Measurements from ENCODE around the gene ZNF765.
"Not testable (repeated sequence)": the region's sequence is repeated elsewhere in the genome, so short reads cannot be mapped to it uniquely, and the experiment has no call there.

The ZNF765 gene

DNA sequence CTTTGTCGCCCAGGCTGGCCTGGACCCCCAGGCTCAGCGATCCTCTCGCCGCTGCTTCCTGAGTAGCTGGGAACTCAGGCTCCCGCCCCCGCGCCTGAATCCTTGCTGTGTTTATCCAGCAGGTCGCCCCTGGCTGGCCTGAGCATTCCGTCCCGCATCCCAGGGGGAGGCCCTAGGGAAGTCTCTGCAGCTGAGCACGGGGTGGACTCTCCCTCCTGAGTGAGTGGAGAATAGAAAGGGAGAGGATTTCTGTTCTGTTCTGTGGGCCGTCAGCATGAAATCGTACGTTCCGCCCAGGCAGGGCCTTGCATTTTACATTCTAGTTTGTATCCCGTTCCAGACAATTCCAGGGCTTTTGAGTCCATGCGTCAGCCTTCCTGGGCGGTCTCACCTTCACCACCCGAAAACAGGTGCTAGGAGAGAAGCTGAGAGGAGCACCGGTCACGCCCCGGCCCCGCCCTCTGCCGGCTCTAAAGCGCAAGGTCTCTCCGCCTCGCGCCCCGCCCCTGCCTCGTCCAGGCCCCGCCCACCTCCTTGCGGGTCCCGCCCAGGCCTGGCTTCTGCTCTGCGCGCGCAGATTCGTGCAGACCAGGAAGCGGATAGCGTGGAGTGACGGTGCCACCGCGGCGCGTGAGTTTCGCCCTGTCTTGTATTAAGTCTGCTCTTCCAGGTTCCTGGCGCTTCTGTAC is 36.6 kb downstream of the ZNF765 start, which contains the start of gene ZNF761:
ZNF761 (plus strand) TSS at position 586 of the 689 bp plus-strand sequence. CDS start 15,285 bp downstream, outside the sequence.
- Histone ChIP-seq H3K23ac (ENCODE audit: low read depth, low read length, poor library complexity) (no peak within 1 kb of the TSS), H3K27me3 (ENCODE audit: control insufficient read depth in 3 of 3, insufficient read depth in 3 of 3, low read depth in 1 of 3, low read length in 3 of 3) (no peaks in the 10 kb centered on the region), H3K14ac (ENCODE audit: low read length) (peak within 1 kb of the TSS; percentile 82), H3K4me2 (ENCODE audit: insufficient read depth, low read length, poor library complexity, severe bottlenecking) (peak within 1 kb of the TSS; percentile 91), H2BK5ac (ENCODE audit: low read length) (no peak within 1 kb of the TSS), H3K79me1 (ENCODE audit: low read depth, low read length) (no peaks in the 10 kb centered on the region), H2AFZ (ENCODE audit: low read length) (peak within 1 kb of the TSS; percentile 99), H3K9ac (ENCODE audit: low read depth, low read length, poor library complexity) (peak within 1 kb of the TSS; percentile 92), H2BK15ac (ENCODE audit: low read length) (peak within 1 kb of the TSS; percentile 67), H4K91ac (ENCODE audit: low read depth, low read length, poor library complexity) (no peak within 1 kb of the TSS), H3K27ac (replicated peaks; ENCODE audit: low read length) (peak within 1 kb of the TSS; percentile 66), H3K4me1 (ENCODE audit: control insufficient read depth in 2 of 2, insufficient read depth in 1 of 2, low read depth in 1 of 2, low read length in 2 of 2) (peaks cover 3 to 5% of the 10 kb centered on the region in 2 donors), H3K18ac (ENCODE audit: low read length) (peak within 1 kb of the TSS; percentile 76), H3K4ac (ENCODE audit: low read length) (no peak within 1 kb of the TSS), H4K8ac (ENCODE audit: low read depth, low read length) (peak within 1 kb of the TSS; percentile 82), H3K9me3 (replicated peaks in 1 of 2; ENCODE audit: control insufficient read depth in 2 of 2, insufficient read depth in 1 of 2, low read depth in 1 of 2, low read length in 2 of 2) (peaks cover 0 to 5% of the 10 kb centered on the region in 2 donors), H2BK120ac (ENCODE audit: low read depth, low read length) (no peak within 1 kb of the TSS), H3K36me3 (replicated peaks in 1 of 2; ENCODE audit: control insufficient read depth in 2 of 2, insufficient read depth in 2 of 2, low read length in 2 of 2) (peaks cover 3 to 29% of the 10 kb centered on the region in 2 donors), H2BK12ac (ENCODE audit: low read length) (no peak within 1 kb of the TSS), H3K4me3 (ENCODE audit: low read length in 2 of 2) (peak within 1 kb of the TSS; percentile 62 to 91), H2AK5ac (ENCODE audit: low read depth, low read length) (no peak within 1 kb of the TSS)
- no CpG with 5 or more reads among the region's 46 CpGs for WGBS, 2 donors (ENCODE audit: extremely low coverage in 2 of 2, insufficient read length in 2 of 2, insufficient replicate concordance in 1 of 2)
- DNase-seq (ENCODE audit: low spot score), result peak; percentile 90

GRCh38 chr19:53432088-53432661 is 37.2 kb downstream of the ZNF765 start:
- H3K9me3 ChIP-seq (replicated peaks in 1 of 2; ENCODE audit: control insufficient read depth in 2 of 2, insufficient read depth in 1 of 2, low read depth in 1 of 2, low read length in 2 of 2), result peaks cover 0 to 5% of the 10 kb centered on the region in 2 donors
- no peak overlapping the region for H4K91ac ChIP-seq (ENCODE audit: low read depth, low read length, poor library complexity)
- H3K18ac ChIP-seq (ENCODE audit: low read length), result peak overlapping the region; percentile 76
- no peak overlapping the region for H2BK5ac ChIP-seq (ENCODE audit: low read length)
- H3K14ac ChIP-seq (ENCODE audit: low read length), result peak overlapping the region; percentile 82
- H2BK120ac ChIP-seq (ENCODE audit: low read depth, low read length), result no peak overlapping the region
- DNase-seq (ENCODE audit: low spot score), result peak; percentile 4
- no CpG with 5 or more reads among the region's 30 CpGs for WGBS, 2 donors (ENCODE audit: extremely low coverage in 2 of 2, insufficient read length in 2 of 2, insufficient replicate concordance in 1 of 2)
- H2AK5ac ChIP-seq (ENCODE audit: low read depth, low read length), result no peak overlapping the region
- peak overlapping the region; percentile 99 for H2AFZ ChIP-seq (ENCODE audit: low read length)
- peak overlapping the region; percentile 82 for H4K8ac ChIP-seq (ENCODE audit: low read depth, low read length)
- no peak overlapping the region for H3K23ac ChIP-seq (ENCODE audit: low read depth, low read length, poor library complexity)
- H3K27me3 ChIP-seq (ENCODE audit: control insufficient read depth in 3 of 3, insufficient read depth in 3 of 3, low read depth in 1 of 3, low read length in 3 of 3), result no peaks in the 10 kb centered on the region
- H3K36me3 ChIP-seq (replicated peaks in 1 of 2; ENCODE audit: control insufficient read depth in 2 of 2, insufficient read depth in 2 of 2, low read length in 2 of 2), result peaks cover 3 to 33% of the 10 kb centered on the region in 2 donors
- peak overlapping the region; percentile 92 for H3K9ac ChIP-seq (ENCODE audit: low read depth, low read length, poor library complexity)
- no peak overlapping the region for H3K4ac ChIP-seq (ENCODE audit: low read length)
- H2BK12ac ChIP-seq (ENCODE audit: low read length), result no peak overlapping the region
- H3K4me2 ChIP-seq (ENCODE audit: insufficient read depth, low read length, poor library complexity, severe bottlenecking), result peak overlapping the region; percentile 91
- H3K79me1 ChIP-seq (ENCODE audit: low read depth, low read length), result no peaks in the 10 kb centered on the region
- no peak overlapping the region for H3K27ac ChIP-seq (replicated peaks; ENCODE audit: low read length)
- H3K4me1 ChIP-seq (ENCODE audit: control insufficient read depth in 2 of 2, insufficient read depth in 1 of 2, low read depth in 1 of 2, low read length in 2 of 2), result peaks cover 3 to 5% of the 10 kb centered on the region in 2 donors
- no peak overlapping the region for H2BK15ac ChIP-seq (ENCODE audit: low read length)
- peak overlapping the region; percentile 62 to 91 for H3K4me3 ChIP-seq (ENCODE audit: low read length in 2 of 2)

- H2BK120ac ChIP-seq (ENCODE audit: low read depth, low read length); H3K27me3 ChIP-seq (ENCODE audit: control insufficient read depth in 3 of 3, insufficient read depth in 3 of 3, low read depth in 1 of 3, low read length in 3 of 3); H3K4me3 ChIP-seq (ENCODE audit: low read length in 2 of 2); H3K4ac ChIP-seq (ENCODE audit: low read length); H2AFZ ChIP-seq (ENCODE audit: low read length); H3K9ac ChIP-seq (ENCODE audit: low read depth, low read length, poor library complexity); H3K18ac ChIP-seq (ENCODE audit: low read length); H3K4me2 ChIP-seq (ENCODE audit: insufficient read depth, low read length, poor library complexity, severe bottlenecking); H2BK5ac ChIP-seq (ENCODE audit: low read length); H2BK12ac ChIP-seq (ENCODE audit: low read length); H4K91ac ChIP-seq (ENCODE audit: low read depth, low read length, poor library complexity); H2AK5ac ChIP-seq (ENCODE audit: low read depth, low read length); DNase-seq (ENCODE audit: low spot score); H3K4me1 ChIP-seq (ENCODE audit: control insufficient read depth in 2 of 2, insufficient read depth in 1 of 2, low read depth in 1 of 2, low read length in 2 of 2); H3K27ac ChIP-seq (replicated peaks; ENCODE audit: low read length); H2BK15ac ChIP-seq (ENCODE audit: low read length); H3K14ac ChIP-seq (ENCODE audit: low read length); H4K8ac ChIP-seq (ENCODE audit: low read depth, low read length); H3K79me1 ChIP-seq (ENCODE audit: low read depth, low read length); H3K23ac ChIP-seq (ENCODE audit: low read depth, low read length, poor library complexity): not testable (repeated sequence)
- Histone ChIP-seq H3K9me3 (replicated peaks in 1 of 2; ENCODE audit: control insufficient read depth in 2 of 2, insufficient read depth in 1 of 2, low read depth in 1 of 2, low read length in 2 of 2) (peaks cover 7 to 47% of the 10 kb centered on the region in 2 donors), H3K36me3 (replicated peaks in 1 of 2; ENCODE audit: control insufficient read depth in 2 of 2, insufficient read depth in 2 of 2, low read length in 2 of 2) (peaks cover 15 to 77% of the 10 kb centered on the region in 2 donors)
- no CpG with 5 or more reads among the region's 2 CpGs for WGBS, 2 donors (ENCODE audit: extremely low coverage in 2 of 2, insufficient read length in 2 of 2, insufficient replicate concordance in 1 of 2)
Measured at GRCh38 chr19:53443809-53444208, 48.9 kb downstream of the ZNF765 start.

GRCh38 chr19:53447196-53447595 is 52.2 kb downstream of the ZNF765 start:
- Histone ChIP-seq H3K36me3 (replicated peaks in 1 of 2; ENCODE audit: control insufficient read depth in 2 of 2, insufficient read depth in 2 of 2, low read length in 2 of 2) (peaks cover 19 to 88% of the 10 kb centered on the region in 2 donors), H3K9me3 (replicated peaks in 1 of 2; ENCODE audit: control insufficient read depth in 2 of 2, insufficient read depth in 1 of 2, low read depth in 1 of 2, low read length in 2 of 2) (peaks cover 4 to 58% of the 10 kb centered on the region in 2 donors)
- not testable (repeated sequence) for H2BK15ac ChIP-seq (ENCODE audit: low read length); H3K4me2 ChIP-seq (ENCODE audit: insufficient read depth, low read length, poor library complexity, severe bottlenecking); H2AFZ ChIP-seq (ENCODE audit: low read length); H3K27me3 ChIP-seq (ENCODE audit: control insufficient read depth in 3 of 3, insufficient read depth in 3 of 3, low read depth in 1 of 3, low read length in 3 of 3); DNase-seq (ENCODE audit: low spot score); H4K8ac ChIP-seq (ENCODE audit: low read depth, low read length); H3K4me1 ChIP-seq (ENCODE audit: control insufficient read depth in 2 of 2, insufficient read depth in 1 of 2, low read depth in 1 of 2, low read length in 2 of 2); H2BK5ac ChIP-seq (ENCODE audit: low read length); H3K18ac ChIP-seq (ENCODE audit: low read length); H3K4me3 ChIP-seq (ENCODE audit: low read length in 2 of 2); H3K14ac ChIP-seq (ENCODE audit: low read length); H2BK12ac ChIP-seq (ENCODE audit: low read length); H3K23ac ChIP-seq (ENCODE audit: low read depth, low read length, poor library complexity); H2AK5ac ChIP-seq (ENCODE audit: low read depth, low read length); H3K9ac ChIP-seq (ENCODE audit: low read depth, low read length, poor library complexity); H4K91ac ChIP-seq (ENCODE audit: low read depth, low read length, poor library complexity); H3K79me1 ChIP-seq (ENCODE audit: low read depth, low read length); H2BK120ac ChIP-seq (ENCODE audit: low read depth, low read length); H3K27ac ChIP-seq (replicated peaks; ENCODE audit: low read length); H3K4ac ChIP-seq (ENCODE audit: low read length)
- no CpG with 5 or more reads among the region's 5 CpGs for WGBS, 2 donors (ENCODE audit: extremely low coverage in 2 of 2, insufficient read length in 2 of 2, insufficient replicate concordance in 1 of 2)

Data from neuronal stem cell (in vitro differentiated cells).